Right cardiac atrium (tissue), 5 donors: ENCODE results near the gene CXCR3. TPM values are rescaled to one million over a fixed set of nuclear protein-coding genes. Genes with fewer than 3 reads are reported as not detected.
"Not testable (repeated sequence)": the region's sequence is repeated elsewhere in the genome, so short reads cannot be mapped to it uniquely, and the experiment has no call there.

ENCODE experiments used
- ATAC-seq, 2 donors: fragments of 200-7000 bp; cut with Tn5 transposase; one replicate each; pipeline versions ENCODE4 v1.8.0 to v1.9.1; 2020; ENCODE audit warnings: moderate library complexity in 2 of 2, mild to moderate bottlenecking in 1 of 2
- DNase-seq, 3 donors: peaks; one replicate each; pipeline ENCODE4 v3.0.0-alpha.2; 2020
- H3K27ac ChIP-seq: one replicate; pipeline ENCODE4 v1.5.1; 2013; ENCODE audit warnings: mild to moderate bottlenecking, low read length, control low read depth, moderate library complexity
- H3K27me3 ChIP-seq: one replicate; pipeline ENCODE4 v1.6.1; 2013; ENCODE audit not compliant: control insufficient read depth, insufficient read depth
- H3K4me1 ChIP-seq: one replicate; pipeline ENCODE4 v1.6.1; 2013; ENCODE audit warnings: low read length; ENCODE audit not compliant: control insufficient read depth, insufficient read depth
- H3K4me3 ChIP-seq: one replicate; pipeline ENCODE4 v1.5.1; 2013; ENCODE audit warnings: low read length, control low read depth
- H3K9me3 ChIP-seq: one replicate; pipeline ENCODE4 v1.6.1; 2013; ENCODE audit warnings: low read length; ENCODE audit not compliant: control insufficient read depth
- whole genome bisulfite sequencing: extraction: QIAGEN DNeasy Blood & Tissue Kit; methylation state at CpG from one replicate; pipeline ENCODE4 v1.1.7; 2013; 5-methylcytosine and 5-hydroxymethylcytosine counted together
- intact Hi-C, 4 donors: fragments of 100-400 bp; cut with DNase I; formaldehyde crosslinking; loops; one replicate each; pipeline versions ENCODE4 v1.11.0 to v1.14.0; 2022 to 2023
- polyA plus RNA-seq: library from polyadenylated mRNA; stranded (reverse); fragments of 200-250 nt; gene quantifications from one replicate; pipeline ENCODE4 v1.2.3, GENCODE V29; 2013
- total RNA-seq, 4 donors: library from RNA; stranded (reverse); fragmentation: NEBNext Ultra II Directional; extraction: Animal tissue kit (Norgen Biotek cat#: 25700); gene quantifications; one replicate each; pipeline ENCODE4 v1.2.1, GENCODE V29; 2021
- donor health status: healthy with polysubstance abuse.
- donor health status: DM: no; HTN: yes; CAD: no.
- donor health status: DM: no; HTN: no; CAD: no.
- donor health status: DM: no; HTN: yes; CAD: no; lungs with severe emphysema.
- donor health status: DM: yes; HTN: yes; CAD: no.

Gene CXCR3
- total and polyA plus RNA-seq, 5 donors, result 0.07 to 0.51 (median 0.28) TPM

GRCh38 chrX:71660562-71661416, 42.5 kb upstream of the CXCR3 start:
- Histone ChIP-seq H3K9me3 (no peaks in the 10 kb centered on the region), H3K27me3 (no peaks in the 10 kb centered on the region), H3K4me3 (no peak overlapping the region), H3K27ac (no peak overlapping the region), H3K4me1 (no peaks in the 10 kb centered on the region)
- 87% methylated on average over 22 of the region's 22 CpGs for WGBS
- ATAC-seq (no peak), DNase-seq (no peak)
- intact Hi-C loops, result no loop called here

- DNase-seq, result no peak
- Histone ChIP-seq H3K9me3 (no peaks in the 10 kb centered on the region), H3K27me3 (no peaks in the 10 kb centered on the region), H3K4me1 (no peaks in the 10 kb centered on the region), H3K4me3 (no peak overlapping the region), H3K27ac (no peak overlapping the region)
- 96% methylated on average over 6 of the region's 6 CpGs for WGBS
- no peak for ATAC-seq
- intact Hi-C loops, result no loop called here
Measured at GRCh38 chrX:71659959-71660358, 41.6 kb upstream of the CXCR3 start.

- ATAC-seq (no peak), DNase-seq (no peak)
- H3K4me3 ChIP-seq, result no peak overlapping the region
- H3K4me1 ChIP-seq, result no peaks in the 10 kb centered on the region
- no peak overlapping the region for H3K27ac ChIP-seq
- no peaks in the 10 kb centered on the region for H3K9me3 ChIP-seq
- 63% methylated on average over 3 of the region's 3 CpGs for WGBS
- no peaks in the 10 kb centered on the region for H3K27me3 ChIP-seq
- intact Hi-C loops, result no loop called here
Measured at GRCh38 chrX:71659342-71659741, 41.0 kb upstream of the CXCR3 start.

- no peaks in the 10 kb centered on the region for H3K9me3 ChIP-seq
- no peaks in the 10 kb centered on the region for H3K27me3 ChIP-seq
- DNase-seq (no peak), ATAC-seq (no peak)
- H3K27ac ChIP-seq, result no peak overlapping the region
- intact Hi-C loops, result no loop called here
- no peaks in the 10 kb centered on the region for H3K4me1 ChIP-seq
- 79% methylated on average over 4 of the region's 4 CpGs for WGBS
- no peak overlapping the region for H3K4me3 ChIP-seq
Measured at GRCh38 chrX:71657267-71657666, 39.0 kb upstream of the CXCR3 start.

- ATAC-seq (no peak), DNase-seq (no peak)
- Histone ChIP-seq H3K4me3 (no peak overlapping the region), H3K4me1 (no peaks in the 10 kb centered on the region), H3K27ac (no peak overlapping the region), H3K9me3 (no peaks in the 10 kb centered on the region), H3K27me3 (no peaks in the 10 kb centered on the region)
- intact Hi-C loops, result no loop called here
- 94% methylated on average over 2 of the region's 2 CpGs for WGBS
Measured at GRCh38 chrX:71653344-71653743, 35.0 kb upstream of the CXCR3 start.

GRCh38 chrX:71652405-71652804, 34.1 kb upstream of the CXCR3 start:
- no peaks in the 10 kb centered on the region for H3K9me3 ChIP-seq
- H3K4me1 ChIP-seq, result no peaks in the 10 kb centered on the region
- no peaks in the 10 kb centered on the region for H3K27me3 ChIP-seq
- intact Hi-C loops, result no loop called here
- WGBS, result 28% methylated on average over 2 of the region's 2 CpGs
- ATAC-seq (peak; percentile 33 to 48), DNase-seq (no peak)
- no peak overlapping the region for H3K4me3 ChIP-seq
- H3K27ac ChIP-seq, result no peak overlapping the region

GRCh38 chrX:71650333-71650969, 32.1 kb upstream of the CXCR3 start:
- Histone ChIP-seq H3K4me3 (no peak overlapping the region), H3K27me3 (no peaks in the 10 kb centered on the region), H3K9me3 (no peaks in the 10 kb centered on the region), H3K4me1 (no peaks in the 10 kb centered on the region), H3K27ac (no peak overlapping the region)
- intact Hi-C loops, result no loop called here
- WGBS, result 63% methylated on average over 4 of the region's 4 CpGs
- DNase-seq (no peak), ATAC-seq (peak; percentile 55 to 66)

GRCh38 chrX:71644406-71644805, 26.1 kb upstream of the CXCR3 start:
- ATAC-seq, H3K4me3 ChIP-seq, DNase-seq, intact Hi-C loops, H3K27me3 ChIP-seq, H3K4me1 ChIP-seq, H3K27ac ChIP-seq, H3K9me3 ChIP-seq: not testable (repeated sequence)
- WGBS, result 42% methylated on average over 5 of the region's 6 CpGs

GRCh38 chrX:71640002-71640401, 21.7 kb upstream of the CXCR3 start:
- no peak overlapping the region for H3K27ac ChIP-seq
- WGBS, result 96% methylated on average over 4 of the region's 4 CpGs
- H3K4me3 ChIP-seq, result no peak overlapping the region
- peaks cover 2% of the 10 kb centered on the region for H3K4me1 ChIP-seq
- no peaks in the 10 kb centered on the region for H3K27me3 ChIP-seq
- DNase-seq (no peak), ATAC-seq (no peak)
- intact Hi-C loops, result no loop called here
- no peaks in the 10 kb centered on the region for H3K9me3 ChIP-seq

- H3K9me3 ChIP-seq, result no peaks in the 10 kb centered on the region
- peaks cover 5% of the 10 kb centered on the region for H3K4me1 ChIP-seq
- no peak overlapping the region for H3K27ac ChIP-seq
- DNase-seq (no peak), ATAC-seq (no peak)
- no peaks in the 10 kb centered on the region for H3K27me3 ChIP-seq
- no peak overlapping the region for H3K4me3 ChIP-seq
- 78% methylated on average over 4 of the region's 4 CpGs for WGBS
- intact Hi-C loops, result no loop called here
Measured at GRCh38 chrX:71638409-71638808, 20.1 kb upstream of the CXCR3 start.

GRCh38 chrX:71637848-71638247, 19.5 kb upstream of the CXCR3 start:
- H3K4me1 ChIP-seq, result peaks cover 5% of the 10 kb centered on the region
- peak in 1 of 2 donors; percentile 45 for ATAC-seq
- intact Hi-C loops, result no loop called here
- no peaks in the 10 kb centered on the region for H3K27me3 ChIP-seq
- WGBS, result 50% methylated on average over 4 of the region's 4 CpGs
- no peak for DNase-seq
- H3K27ac ChIP-seq, result no peak overlapping the region
- H3K9me3 ChIP-seq, result no peaks in the 10 kb centered on the region
- no peak overlapping the region for H3K4me3 ChIP-seq
